Stimulated activated naive CD8-positive, alpha-beta T cell treated with anti-CD3 and anti-CD28 coated beads, Interleukin-15, amount 100 ng/mL, for 72 hours (primary cell): ENCODE measurements around the gene USP5.
"Not testable (repeated sequence)": the region's sequence is repeated elsewhere in the genome, so short reads cannot be mapped to it uniquely, and the experiment has no call there.

Source experiments
- ATAC-seq: fragments of 150-1000 bp; cut with Tn5 transposase; 2 replicates; pipeline ENCODE4 v1.10.0; 2021; ENCODE audit warnings: mild to moderate bottlenecking, moderate library complexity
- DNase-seq, 2 donors: peaks; one replicate each; pipeline ENCODE4 v3.0.0; 2021 to 2022
- H3K27ac Mint-ChIP-seq, 2 donors: one replicate each; pipeline ENCODE4 v1.8.0; 2022; ENCODE audit warnings: mild to moderate bottlenecking in 2 of 2, mixed read lengths in 2 of 2, moderate library complexity in 2 of 2
- H3K27me3 Mint-ChIP-seq: one replicate; pipeline ENCODE4 v1.8.0; 2022; ENCODE audit warnings: mixed read lengths
- H3K4me1 Mint-ChIP-seq: one replicate; pipeline ENCODE4 v1.8.0; 2022; ENCODE audit warnings: mild to moderate bottlenecking, mixed read lengths
- H3K4me3 Mint-ChIP-seq, 2 donors: one replicate each; pipeline ENCODE4 v1.8.0; 2022; ENCODE audit warnings: mild to moderate bottlenecking in 2 of 2, mixed read lengths in 2 of 2, moderate library complexity in 1 of 2
- H3K9me3 Mint-ChIP-seq, 2 donors: one replicate each; pipeline ENCODE4 v1.8.0; 2022; ENCODE audit warnings: mixed read lengths in 2 of 2

Gene USP5

DNA sequence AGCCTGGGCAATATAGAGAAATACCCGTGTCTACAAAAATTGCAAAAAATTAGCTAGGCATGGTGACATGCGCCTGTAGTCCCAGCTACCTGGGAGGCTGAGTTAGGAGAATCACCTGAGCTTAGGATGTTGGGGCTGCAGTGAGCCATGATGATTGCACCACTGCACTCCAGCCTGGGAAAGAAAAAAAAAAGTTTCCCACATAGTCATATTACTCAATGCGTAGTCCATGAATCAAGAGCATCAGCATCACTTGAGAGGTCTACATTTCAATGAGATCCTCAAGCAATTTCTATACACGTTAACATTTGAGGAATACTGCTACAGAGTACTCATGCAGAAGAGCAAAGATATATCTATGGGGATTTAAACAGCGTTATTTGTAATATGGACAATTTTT lies 47.5 kb downstream of the USP5 start:
- ATAC-seq (no peak), DNase-seq (no peak)
- H3K27ac Mint-ChIP-seq: no peak overlapping the region
- H3K9me3 Mint-ChIP-seq: no peaks in the 10 kb centered on the region
- peaks cover 16% of the 10 kb centered on the region for H3K4me1 Mint-ChIP-seq
- H3K27me3 Mint-ChIP-seq: no peaks in the 10 kb centered on the region
- no peak overlapping the region for H3K4me3 Mint-ChIP-seq

DNA sequence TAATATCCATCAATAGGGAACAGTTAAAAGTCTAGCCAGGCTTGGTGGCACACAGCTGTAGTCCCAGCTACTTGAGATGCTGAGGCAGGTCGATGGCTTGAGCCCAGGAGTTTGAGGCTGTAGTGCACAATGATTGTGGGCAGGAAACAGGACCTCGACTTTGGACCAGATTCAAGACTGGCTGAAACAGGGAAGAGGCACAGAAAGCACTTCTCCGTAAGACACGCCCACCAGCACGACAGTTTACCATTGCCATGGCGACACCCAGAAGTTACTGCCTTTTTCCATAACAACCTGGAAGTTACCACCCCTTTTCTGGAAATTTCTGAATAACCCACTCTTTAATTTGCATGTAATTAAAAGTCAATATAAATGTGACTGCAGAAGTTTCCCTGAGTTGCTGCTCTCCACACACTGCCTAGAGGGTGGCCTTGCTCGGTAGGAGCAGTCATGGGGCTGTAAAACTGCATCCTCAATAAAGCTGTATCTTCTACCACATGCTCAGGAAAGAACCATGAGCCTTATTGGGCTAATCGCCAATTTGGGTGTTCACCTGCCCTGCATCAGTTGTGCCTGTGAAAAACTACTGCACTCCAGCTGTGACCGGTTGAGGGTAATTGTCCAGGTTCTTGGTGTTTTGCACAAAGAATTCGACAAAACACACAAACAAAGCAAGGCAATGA lies 48.0 kb downstream of the USP5 start:
- DNase-seq (peak in 1 of 2 donors; percentile 36), ATAC-seq (no peak)
- H3K27ac Mint-ChIP-seq: peak overlapping the region in 1 of 2 donors; percentile 19
- H3K27me3 Mint-ChIP-seq: no peaks in the 10 kb centered on the region
- no peak overlapping the region for H3K4me3 Mint-ChIP-seq
- H3K4me1 Mint-ChIP-seq: peaks cover 16% of the 10 kb centered on the region
- H3K9me3 Mint-ChIP-seq: no peaks in the 10 kb centered on the region

DNA sequence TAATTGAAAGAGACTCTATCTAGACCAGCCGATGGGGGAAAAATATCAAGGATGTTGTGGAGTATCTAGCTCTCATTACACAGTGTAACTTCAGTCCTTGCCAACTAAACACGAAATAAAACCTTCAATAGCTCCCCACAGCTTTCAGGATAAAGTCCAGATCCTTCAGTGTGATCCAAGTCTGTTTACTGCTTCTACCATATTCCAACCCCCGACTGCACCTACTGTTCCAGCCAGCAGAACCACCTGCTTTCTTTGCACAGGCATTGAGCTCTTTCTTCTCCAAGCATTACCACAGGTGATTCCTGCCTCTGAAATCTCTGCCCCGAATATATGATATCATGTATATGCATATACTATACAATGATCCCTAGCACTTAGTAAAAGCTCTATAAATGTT lies 50.5 kb downstream of the USP5 start:
- Mint-ChIP-seq H3K27ac (no peak overlapping the region), H3K27me3 (no peaks in the 10 kb centered on the region), H3K4me1 (peaks cover 16% of the 10 kb centered on the region), H3K9me3 (no peaks in the 10 kb centered on the region), H3K4me3 (no peak overlapping the region)
- DNase-seq (no peak), ATAC-seq (no peak)

DNA sequence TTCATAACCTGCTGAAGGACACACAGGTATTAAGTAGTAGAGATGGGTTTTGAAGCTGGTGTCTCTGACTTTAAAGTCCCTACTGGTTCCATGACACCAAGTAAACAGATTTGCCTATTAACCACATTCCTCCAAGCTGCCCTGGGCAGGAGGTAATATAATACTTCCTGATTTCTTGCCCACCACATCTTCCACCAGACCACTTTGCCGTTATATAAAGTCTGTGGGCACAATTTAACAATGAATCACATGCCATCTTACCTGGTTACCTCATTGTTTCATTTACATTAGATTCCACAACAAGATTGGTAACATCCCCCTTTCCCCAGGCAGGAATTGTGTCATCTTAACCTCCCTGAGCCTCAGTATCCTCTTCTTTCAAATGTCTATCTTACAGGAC lies 51.8 kb downstream of the USP5 start:
- Mint-ChIP-seq H3K27me3 (no peaks in the 10 kb centered on the region), H3K9me3 (no peaks in the 10 kb centered on the region), H3K4me3 (no peak overlapping the region), H3K4me1 (peaks cover 16% of the 10 kb centered on the region), H3K27ac (no peak overlapping the region)
- no peak for ATAC-seq
- DNase-seq: no peak

DNA sequence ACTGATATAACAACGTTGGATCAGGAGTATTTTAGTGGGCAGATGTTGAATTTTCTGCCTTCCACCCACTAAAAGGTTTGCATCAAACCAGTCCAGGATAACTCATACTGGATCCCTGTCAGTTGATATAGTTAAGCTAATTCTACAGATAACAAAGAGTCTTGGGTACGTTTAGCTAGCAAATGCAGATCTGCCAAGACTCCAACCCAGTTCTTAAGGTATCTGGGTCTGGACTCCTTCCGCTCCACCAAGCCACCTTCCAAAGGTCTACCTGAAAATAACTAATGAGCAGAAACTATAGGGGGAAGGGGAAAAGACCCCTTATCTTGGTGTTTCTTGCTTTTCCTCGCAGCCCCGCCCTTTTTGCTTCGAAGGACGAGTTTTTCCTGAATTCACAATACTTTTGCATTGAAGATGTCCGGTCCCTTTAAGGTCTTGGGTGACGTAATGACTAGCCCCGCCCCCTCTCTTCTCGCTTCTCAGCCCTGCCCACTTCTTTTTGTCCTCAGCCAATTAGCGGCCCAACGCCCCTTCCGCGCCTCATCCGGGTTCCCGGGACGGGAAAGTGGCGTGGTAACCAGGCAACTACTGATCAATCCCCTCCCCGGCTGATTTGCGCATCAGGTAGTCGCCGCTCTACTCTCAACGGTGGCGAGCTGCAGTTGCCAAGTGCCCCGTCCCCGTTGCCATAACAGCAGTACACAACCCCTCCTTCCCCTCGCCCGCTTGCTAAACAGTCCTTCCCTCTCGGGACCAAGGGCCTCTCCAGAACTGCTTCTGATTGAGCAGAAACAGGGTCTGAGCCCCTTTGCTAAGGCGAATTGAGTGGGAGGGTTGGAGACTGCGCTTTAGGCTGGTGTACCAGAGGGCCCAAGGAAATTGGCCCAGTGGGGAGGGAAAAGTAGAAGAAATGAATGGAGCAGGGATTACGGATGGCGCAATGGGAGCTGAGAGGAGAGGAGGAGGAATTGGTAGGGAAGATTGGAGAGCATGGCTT lies 52.6 kb downstream of the USP5 start, which contains the start of gene LRRC23:
Gene LRRC23, plus strand, starts transcription at position 543 of the 997 bp plus-strand sequence. CDS start 812 bp downstream, outside the sequence.
- peak; percentile 94 to 98 for DNase-seq
- Mint-ChIP-seq H3K27ac (no peak within 1 kb of the TSS), H3K9me3 (no peaks in the 10 kb centered on the region), H3K4me3 (no peak within 1 kb of the TSS), H3K4me1 (peaks cover 12% of the 10 kb centered on the region), H3K27me3 (no peaks in the 10 kb centered on the region)
- peak; percentile 97 for ATAC-seq

DNA sequence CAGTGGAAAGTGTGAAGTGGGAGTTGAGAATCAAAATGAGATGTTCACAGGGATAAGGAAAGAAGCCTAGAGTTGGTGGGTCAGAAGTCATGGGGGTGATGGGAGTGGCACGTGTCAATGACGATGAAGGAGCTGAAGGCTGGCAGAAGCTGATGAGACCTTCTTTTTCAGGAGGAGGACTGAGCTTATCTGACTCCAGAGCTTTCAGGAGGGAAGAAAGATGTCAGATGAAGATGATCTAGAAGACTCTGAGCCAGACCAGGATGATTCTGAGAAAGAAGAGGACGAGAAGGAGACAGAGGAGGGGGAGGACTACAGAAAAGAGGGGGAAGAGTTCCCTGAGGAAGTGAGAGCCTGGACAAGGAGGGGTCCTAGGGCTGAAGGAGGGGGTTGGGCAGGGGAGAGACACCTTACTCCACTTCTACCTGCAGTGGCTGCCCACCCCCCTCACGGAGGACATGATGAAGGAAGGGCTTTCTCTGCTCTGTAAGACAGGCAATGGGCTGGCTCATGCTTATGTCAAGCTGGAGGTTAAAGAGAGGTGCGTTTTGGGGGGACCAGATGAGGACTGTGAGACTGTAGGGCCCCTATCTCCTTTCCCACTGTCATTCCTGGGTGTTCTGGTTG lies 53.6 kb downstream of the USP5 start:
- DNase-seq (no peak), ATAC-seq (no peak)
- Mint-ChIP-seq H3K27ac (no peak overlapping the region), H3K9me3 (no peaks in the 10 kb centered on the region), H3K4me1 (peaks cover 4% of the 10 kb centered on the region), H3K27me3 (no peaks in the 10 kb centered on the region), H3K4me3 (no peak overlapping the region)

DNA sequence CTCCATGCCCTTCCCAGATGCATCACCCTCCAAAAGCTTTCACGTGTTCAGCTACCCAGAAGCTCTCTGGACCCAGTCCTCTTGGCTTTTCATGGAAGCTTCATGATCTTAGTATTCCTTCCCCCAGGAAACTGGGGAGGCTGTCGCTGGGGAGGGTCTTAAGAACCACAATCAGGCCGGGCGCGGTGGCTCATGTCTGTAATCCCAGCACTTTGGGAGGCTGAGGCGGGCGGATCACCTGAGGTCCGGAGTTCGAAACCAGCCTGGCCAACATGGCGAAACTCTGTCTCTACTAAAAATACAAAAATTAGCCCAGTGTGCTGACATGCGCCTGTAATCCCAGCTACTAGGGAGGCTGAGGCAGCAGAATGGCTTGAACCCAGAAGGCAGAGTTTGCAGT lies 56.2 kb downstream of the USP5 start:
- not testable (repeated sequence) for DNase-seq, ATAC-seq, H3K27ac Mint-ChIP-seq, H3K4me3 Mint-ChIP-seq, H3K27me3 Mint-ChIP-seq, H3K4me1 Mint-ChIP-seq, H3K9me3 Mint-ChIP-seq

DNA sequence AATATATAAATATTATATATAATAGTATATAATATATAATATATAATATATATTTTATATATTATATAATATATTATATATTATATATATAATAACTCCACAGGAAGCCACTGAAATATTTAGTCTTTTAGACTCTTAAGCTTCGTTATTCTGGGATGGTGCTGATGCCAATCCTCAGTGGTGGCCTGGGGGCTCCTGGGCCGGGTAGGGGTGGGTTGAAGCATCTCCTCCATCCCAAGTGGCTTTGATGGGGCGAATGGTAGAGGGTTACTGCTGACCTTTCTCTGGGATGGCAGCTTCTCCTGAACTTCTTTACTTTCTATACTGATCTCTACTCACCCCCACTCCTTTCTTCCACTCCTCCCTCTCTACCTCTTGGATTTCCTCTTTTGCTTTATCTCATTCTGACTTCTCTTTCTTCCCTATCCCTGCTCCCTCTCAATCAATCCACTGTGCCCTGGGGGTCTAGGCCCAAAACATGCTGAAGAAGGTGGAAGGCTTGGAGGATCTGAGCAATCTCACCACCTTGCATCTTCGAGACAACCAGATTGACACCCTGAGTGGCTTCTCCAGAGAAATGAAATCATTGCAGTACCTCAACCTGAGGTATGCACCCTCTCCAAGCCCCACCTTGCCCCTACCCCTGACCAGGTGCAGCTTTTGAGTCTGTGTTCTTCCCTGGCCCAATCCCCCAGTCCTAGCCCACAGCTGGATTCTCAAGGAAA lies 57.6 kb downstream of the USP5 start:
- Mint-ChIP-seq H3K9me3 (no peaks in the 10 kb centered on the region), H3K27ac (no peak overlapping the region), H3K27me3 (no peaks in the 10 kb centered on the region), H3K4me3 (no peak overlapping the region), H3K4me1 (peaks cover 17% of the 10 kb centered on the region)
- DNase-seq: no peak
- ATAC-seq: no peak

DNA sequence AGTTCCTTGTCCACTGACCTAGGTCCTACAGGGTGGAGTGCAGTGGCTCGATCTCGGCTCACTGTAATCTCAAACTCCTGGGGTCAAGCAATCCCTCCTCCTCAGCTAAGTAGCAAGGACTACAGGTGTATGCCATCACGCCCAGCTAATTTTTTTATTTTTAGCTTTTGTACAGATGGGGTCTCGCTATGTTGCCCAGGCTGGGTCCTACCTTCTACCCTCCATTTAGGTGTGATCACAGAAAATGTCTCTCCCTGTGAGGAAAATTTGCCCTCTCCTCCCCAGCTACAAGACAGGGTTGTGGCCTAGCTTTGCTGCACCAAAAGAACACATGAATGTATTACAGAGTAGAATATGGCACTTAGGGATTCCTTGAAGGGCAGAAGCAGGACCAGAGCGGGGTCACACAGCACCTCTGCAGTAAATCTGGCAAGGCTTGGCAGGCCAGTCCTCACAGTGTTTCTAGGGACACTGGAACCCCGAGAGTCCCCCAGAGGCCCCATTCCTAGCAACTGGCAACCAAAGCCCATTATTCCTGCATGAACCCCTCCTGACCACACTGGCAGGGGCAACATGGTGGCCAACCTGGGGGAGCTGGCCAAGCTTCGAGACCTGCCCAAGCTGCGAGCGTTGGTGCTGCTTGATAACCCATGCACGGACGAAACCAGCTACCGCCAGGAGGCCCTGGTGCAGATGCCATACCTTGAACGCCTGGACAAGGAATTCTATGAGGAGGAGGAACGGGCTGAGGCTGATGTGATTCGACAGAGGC lies 60.4 kb downstream of the USP5 start:
- Mint-ChIP-seq H3K9me3 (no peaks in the 10 kb centered on the region), H3K27me3 (no peaks in the 10 kb centered on the region), H3K27ac (peak overlapping the region in 1 of 2 donors; percentile 57), H3K4me1 (peaks cover 42% of the 10 kb centered on the region), H3K4me3 (peak overlapping the region; percentile 53 to 84)
- ATAC-seq: no peak
- no peak for DNase-seq

DNA sequence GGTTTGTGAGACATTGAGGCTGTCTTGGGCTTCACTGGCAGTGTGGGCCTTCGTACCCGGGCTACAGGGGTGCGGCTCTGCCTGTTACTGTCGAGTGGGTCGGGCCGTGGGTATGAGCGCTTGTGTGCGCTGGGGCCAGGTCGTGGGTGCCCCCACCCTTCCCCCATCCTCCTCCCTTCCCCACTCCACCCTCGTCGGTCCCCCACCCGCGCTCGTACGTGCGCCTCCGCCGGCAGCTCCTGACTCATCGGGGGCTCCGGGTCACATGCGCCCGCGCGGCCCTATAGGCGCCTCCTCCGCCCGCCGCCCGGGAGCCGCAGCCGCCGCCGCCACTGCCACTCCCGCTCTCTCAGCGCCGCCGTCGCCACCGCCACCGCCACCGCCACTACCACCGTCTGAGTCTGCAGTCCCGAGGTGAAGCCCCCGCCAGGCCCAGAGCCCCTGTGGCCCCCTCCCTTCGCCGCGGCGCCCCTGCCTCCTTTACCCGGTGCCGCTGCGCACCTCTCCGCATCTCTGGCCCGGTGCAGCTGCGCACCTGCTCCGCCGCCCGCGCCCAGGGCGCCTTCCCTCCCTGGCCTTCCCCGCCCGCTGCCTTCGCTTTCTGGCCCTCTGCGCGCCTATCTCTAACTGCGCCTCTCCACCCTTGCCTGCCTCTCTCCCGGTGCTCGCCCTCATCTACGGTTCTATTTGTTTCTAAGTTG lies 62.4 kb downstream of the USP5 start, which contains the start of gene ENO2:
Gene ENO2, plus strand, starts transcription at position 335 of the 701 bp plus-strand sequence. CDS start 1,253 bp downstream, outside the sequence.
- H3K4me3 Mint-ChIP-seq: peak within 1 kb of the TSS; percentile 94 to 97
- H3K27me3 Mint-ChIP-seq: no peaks in the 10 kb centered on the region
- no peaks in the 10 kb centered on the region for H3K9me3 Mint-ChIP-seq
- ATAC-seq (peak; percentile 93), DNase-seq (peak; percentile 76 to 81)
- peak within 1 kb of the TSS; percentile 94 to 96 for H3K27ac Mint-ChIP-seq
- peaks cover 47% of the 10 kb centered on the region for H3K4me1 Mint-ChIP-seq

DNA sequence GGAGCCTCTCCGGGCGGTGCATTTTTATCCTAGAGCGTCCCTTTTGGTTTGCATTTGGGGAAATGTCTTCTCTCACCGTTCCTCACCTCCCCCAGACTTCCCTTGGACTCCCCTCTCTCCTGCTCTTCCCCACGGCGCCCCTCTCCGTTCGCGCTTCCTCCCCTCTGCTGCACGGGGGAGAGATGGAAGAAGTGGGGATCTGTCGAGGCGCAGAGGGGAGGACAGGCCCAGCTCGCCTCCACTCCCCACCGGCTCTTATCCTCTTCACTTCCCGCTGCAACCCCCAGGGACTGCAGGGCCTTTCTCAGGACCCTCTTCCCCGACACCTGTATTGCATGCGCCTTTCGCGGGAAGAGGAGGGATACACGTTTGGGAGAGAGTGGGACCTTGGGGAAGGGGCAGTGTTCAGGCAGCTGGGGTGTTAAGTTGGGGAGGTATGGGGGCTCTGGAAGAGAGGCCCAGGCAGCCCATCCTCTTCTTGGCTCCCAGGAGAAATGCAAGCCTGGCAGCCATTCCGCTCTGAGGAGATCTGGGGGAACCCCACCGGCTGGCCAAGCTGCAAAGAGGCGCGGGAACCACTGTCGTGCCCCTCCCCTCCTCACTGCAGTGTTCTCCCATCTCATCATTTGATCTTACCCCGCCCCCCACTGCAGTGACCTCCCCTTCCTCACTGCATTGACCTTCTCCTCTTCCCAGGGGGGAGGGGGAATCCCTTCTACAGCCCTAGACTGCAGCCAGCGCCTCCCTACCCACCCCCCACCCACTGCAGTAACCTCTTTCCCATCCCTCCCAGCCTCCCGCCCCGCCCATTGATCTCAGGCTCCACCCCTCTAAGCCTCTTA lies 63.2 kb downstream of the USP5 start:
- Mint-ChIP-seq H3K4me3 (peak overlapping the region; percentile 94 to 97), H3K9me3 (no peaks in the 10 kb centered on the region), H3K4me1 (peaks cover 55% of the 10 kb centered on the region), H3K27ac (peak overlapping the region; percentile 94 to 96), H3K27me3 (no peaks in the 10 kb centered on the region)
- DNase-seq: no peak
- ATAC-seq: peak; percentile 10

DNA sequence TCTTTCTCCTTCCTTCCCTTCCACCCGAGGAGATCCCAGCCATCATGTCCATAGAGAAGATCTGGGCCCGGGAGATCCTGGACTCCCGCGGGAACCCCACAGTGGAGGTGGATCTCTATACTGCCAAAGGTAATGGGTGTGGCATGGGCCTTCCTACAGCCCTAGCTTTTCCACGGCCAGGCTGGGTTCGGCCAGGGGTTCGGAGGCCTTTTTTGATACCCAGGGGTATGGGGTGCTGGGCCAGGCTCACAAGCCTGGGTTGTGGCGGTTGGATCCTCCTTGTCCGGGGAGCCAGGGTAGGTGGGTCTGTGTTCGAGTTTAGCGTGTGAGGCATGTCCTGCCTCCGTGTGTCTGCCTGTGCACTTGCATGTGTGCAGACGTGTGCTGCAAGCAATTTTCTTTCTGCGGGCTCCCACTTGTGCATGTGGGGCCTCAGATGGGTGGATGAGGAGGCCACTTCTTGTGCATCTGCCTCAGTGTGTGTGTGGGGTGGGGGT lies 63.9 kb downstream of the USP5 start:
- DNase-seq (no peak), ATAC-seq (no peak)
- H3K27ac Mint-ChIP-seq: peak overlapping the region in 1 of 2 donors; percentile 61
- no peaks in the 10 kb centered on the region for H3K27me3 Mint-ChIP-seq
- peak overlapping the region; percentile 94 to 97 for H3K4me3 Mint-ChIP-seq
- no peaks in the 10 kb centered on the region for H3K9me3 Mint-ChIP-seq
- peaks cover 55% of the 10 kb centered on the region for H3K4me1 Mint-ChIP-seq
